Measurements from ENCODE around the gene RPL12. TPM values are rescaled to one million over a fixed set of nuclear protein-coding genes. Genes with fewer than 3 reads are reported as not detected.
A peak's percentile ranks its signal among the peaks of the same experiment; 100 is the strongest.

RPL12 gene
- total and polyA plus RNA-seq, 2 of the 13 experiments (the other 11 are each of a cell fraction or from before 2014, with no cell fraction given) = 1,551 to 2,590 TPM

DNA sequence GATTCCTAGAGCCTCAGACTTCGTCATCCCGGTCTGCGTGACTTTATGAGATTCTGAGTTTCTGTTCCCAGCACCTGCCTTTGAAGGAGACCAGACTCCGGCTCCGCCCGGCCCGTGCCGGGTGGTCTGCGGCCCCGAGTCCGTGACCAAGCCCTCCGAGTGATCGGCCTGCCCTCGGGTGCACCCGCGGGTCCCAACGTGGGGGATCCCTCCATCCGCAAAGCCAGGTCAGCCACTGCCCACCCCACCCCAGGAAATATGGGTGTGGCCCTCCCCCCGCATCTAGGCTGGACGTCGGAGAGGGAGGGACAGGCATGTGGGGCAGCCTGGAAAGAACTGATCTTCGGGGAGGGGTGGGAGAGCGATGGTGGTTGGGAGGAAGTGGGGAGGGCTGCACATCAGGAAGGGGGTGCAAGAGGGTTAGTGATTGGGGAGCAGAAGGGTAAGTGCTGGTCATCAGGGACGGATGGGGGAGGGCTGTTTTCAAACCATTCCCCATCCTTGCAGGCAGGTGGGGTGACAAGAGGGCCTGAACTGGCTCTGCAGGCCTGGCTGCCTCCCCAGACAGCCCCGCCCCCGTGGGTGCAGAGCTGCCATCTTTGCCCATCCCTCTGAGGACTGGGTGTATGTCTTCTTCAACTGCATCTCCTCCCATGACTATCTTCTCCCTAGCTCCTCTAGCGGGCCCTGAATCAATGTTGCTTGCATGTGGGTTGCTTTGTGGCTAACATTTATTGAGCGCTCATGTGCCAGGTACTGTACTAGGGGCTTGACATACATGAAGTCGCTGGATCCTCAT lies 851 bp upstream of the RPL12 start (continued):
- TF ChIP-seq, protein P1, sequence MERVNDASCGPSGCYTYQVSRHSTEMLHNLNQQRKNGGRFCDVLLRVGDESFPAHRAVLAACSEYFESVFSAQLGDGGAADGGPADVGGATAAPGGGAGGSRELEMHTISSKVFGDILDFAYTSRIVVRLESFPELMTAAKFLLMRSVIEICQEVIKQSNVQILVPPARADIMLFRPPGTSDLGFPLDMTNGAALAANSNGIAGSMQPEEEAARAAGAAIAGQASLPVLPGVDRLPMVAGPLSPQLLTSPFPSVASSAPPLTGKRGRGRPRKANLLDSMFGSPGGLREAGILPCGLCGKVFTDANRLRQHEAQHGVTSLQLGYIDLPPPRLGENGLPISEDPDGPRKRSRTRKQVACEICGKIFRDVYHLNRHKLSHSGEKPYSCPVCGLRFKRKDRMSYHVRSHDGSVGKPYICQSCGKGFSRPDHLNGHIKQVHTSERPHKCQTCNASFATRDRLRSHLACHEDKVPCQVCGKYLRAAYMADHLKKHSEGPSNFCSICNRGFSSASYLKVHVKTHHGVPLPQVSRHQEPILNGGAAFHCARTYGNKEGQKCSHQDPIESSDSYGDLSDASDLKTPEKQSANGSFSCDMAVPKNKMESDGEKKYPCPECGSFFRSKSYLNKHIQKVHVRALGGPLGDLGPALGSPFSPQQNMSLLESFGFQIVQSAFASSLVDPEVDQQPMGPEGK (CRISPR knock-in tag; IDR thresholded peaks at IDR 0.05) = peak; percentile 91
- no peak for TF ChIP-seq KDM1A (CRISPR knock-in tag; IDR thresholded peaks at IDR 0.05)
- TF ChIP-seq ZC3H13 (CRISPR knock-in tag; IDR thresholded peaks at IDR 0.05) = no peak
- no peak for TF ChIP-seq FLYWCH1 (CRISPR knock-in tag; IDR thresholded peaks at IDR 0.05)
- peak; percentile 28; the same call in 1 of the 2 replicates for TF ChIP-seq ZNF205 (CRISPR knock-in tag; IDR thresholded peaks at IDR 0.05)
- no peak for TF ChIP-seq ZMYM2 (CRISPR knock-in tag; IDR thresholded peaks at IDR 0.05)
- TF ChIP-seq YY1 (IDR thresholded peaks at IDR 0.05; ENCODE audit: insufficient read depth, insufficient replicate concordance, low read depth, low read length) = peak; percentile 70
- no peak for TF ChIP-seq TBL1XR1 (IDR thresholded peaks at IDR 0.05; ENCODE audit: borderline replicate concordance, low read length, partially characterized antibody)
- TF ChIP-seq ZNF331 (CRISPR knock-in tag; IDR thresholded peaks at IDR 0.05) = 0 out of 2 replicates have a peak, but pooled peaks have one; percentile 69
- peak; percentile 49; the same call in 1 of the 2 replicates for TF ChIP-seq ZSCAN21 (CRISPR knock-in tag; IDR thresholded peaks at IDR 0.05; ENCODE audit: borderline replicate concordance)
- no peak for TF ChIP-seq HNRNPH1 (optimal IDR thresholded peaks at IDR 0.05; ENCODE audit: low read depth, low read length)
- TF ChIP-seq, protein P2, sequence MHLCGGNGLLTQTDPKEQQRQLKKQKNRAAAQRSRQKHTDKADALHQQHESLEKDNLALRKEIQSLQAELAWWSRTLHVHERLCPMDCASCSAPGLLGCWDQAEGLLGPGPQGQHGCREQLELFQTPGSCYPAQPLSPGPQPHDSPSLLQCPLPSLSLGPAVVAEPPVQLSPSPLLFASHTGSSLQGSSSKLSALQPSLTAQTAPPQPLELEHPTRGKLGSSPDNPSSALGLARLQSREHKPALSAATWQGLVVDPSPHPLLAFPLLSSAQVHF (CRISPR knock-in tag; IDR thresholded peaks at IDR 0.05) = no peak
- TF ChIP-seq, protein P3, sequence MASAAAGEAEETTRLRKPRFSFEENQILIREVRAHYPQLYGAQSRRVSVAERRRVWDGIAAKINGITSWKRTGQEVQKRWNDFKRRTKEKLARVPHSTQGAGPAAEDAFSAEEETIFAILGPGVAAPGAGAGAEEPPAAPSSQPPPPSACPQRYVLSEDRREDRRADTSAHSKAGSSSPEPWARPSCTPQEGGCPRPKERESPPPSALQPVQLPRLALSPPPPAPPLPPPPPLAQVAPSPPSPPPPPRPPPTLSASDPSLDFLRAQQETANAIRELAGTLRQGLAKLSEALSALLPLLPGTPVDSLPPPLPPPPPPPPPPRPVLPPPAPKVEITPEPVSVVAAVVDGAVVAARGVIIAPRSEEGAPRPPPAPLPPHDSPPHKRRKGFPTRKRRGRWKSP (CRISPR knock-in tag; IDR thresholded peaks at IDR 0.05) = peak; percentile 29; the same call in 1 of the 2 replicates
- no peak for TF ChIP-seq PITX1 (CRISPR knock-in tag; IDR thresholded peaks at IDR 0.05)
- peak; percentile 5; the same call in 1 of the 2 replicates for TF ChIP-seq HDAC2 (CRISPR knock-in tag; IDR thresholded peaks at IDR 0.05)
- no peak for TF ChIP-seq ZNF138 (CRISPR knock-in tag; IDR thresholded peaks at IDR 0.05; ENCODE audit: low read depth)
- TF ChIP-seq KDM5B (CRISPR knock-in tag; IDR thresholded peaks at IDR 0.05; ENCODE audit: borderline replicate concordance) = no peak
- no peak for TF ChIP-seq ATM (IDR thresholded peaks at IDR 0.05; ENCODE audit: borderline replicate concordance)
- TF ChIP-seq, protein P4, sequence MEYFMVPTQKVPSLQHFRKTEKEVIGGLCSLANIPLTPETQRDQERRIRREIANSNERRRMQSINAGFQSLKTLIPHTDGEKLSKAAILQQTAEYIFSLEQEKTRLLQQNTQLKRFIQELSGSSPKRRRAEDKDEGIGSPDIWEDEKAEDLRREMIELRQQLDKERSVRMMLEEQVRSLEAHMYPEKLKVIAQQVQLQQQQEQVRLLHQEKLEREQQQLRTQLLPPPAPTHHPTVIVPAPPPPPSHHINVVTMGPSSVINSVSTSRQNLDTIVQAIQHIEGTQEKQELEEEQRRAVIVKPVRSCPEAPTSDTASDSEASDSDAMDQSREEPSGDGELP (IDR thresholded peaks at IDR 0.05; ENCODE audit: borderline replicate concordance, low read depth) = no peak
- no peak for TF ChIP-seq WIZ (CRISPR knock-in tag; IDR thresholded peaks at IDR 0.05)
- TF ChIP-seq, protein P5, sequence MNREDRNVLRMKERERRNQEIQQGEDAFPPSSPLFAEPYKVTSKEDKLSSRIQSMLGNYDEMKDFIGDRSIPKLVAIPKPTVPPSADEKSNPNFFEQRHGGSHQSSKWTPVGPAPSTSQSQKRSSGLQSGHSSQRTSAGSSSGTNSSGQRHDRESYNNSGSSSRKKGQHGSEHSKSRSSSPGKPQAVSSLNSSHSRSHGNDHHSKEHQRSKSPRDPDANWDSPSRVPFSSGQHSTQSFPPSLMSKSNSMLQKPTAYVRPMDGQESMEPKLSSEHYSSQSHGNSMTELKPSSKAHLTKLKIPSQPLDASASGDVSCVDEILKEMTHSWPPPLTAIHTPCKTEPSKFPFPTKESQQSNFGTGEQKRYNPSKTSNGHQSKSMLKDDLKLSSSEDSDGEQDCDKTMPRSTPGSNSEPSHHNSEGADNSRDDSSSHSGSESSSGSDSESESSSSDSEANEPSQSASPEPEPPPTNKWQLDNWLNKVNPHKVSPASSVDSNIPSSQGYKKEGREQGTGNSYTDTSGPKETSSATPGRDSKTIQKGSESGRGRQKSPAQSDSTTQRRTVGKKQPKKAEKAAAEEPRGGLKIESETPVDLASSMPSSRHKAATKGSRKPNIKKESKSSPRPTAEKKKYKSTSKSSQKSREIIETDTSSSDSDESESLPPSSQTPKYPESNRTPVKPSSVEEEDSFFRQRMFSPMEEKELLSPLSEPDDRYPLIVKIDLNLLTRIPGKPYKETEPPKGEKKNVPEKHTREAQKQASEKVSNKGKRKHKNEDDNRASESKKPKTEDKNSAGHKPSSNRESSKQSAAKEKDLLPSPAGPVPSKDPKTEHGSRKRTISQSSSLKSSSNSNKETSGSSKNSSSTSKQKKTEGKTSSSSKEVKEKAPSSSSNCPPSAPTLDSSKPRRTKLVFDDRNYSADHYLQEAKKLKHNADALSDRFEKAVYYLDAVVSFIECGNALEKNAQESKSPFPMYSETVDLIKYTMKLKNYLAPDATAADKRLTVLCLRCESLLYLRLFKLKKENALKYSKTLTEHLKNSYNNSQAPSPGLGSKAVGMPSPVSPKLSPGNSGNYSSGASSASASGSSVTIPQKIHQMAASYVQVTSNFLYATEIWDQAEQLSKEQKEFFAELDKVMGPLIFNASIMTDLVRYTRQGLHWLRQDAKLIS (CRISPR knock-in tag; IDR thresholded peaks at IDR 0.05) = no peak

Measured in HepG2 (cell line).